ENCODE data around the gene DUSP10.

The DUSP10 gene

DNA sequence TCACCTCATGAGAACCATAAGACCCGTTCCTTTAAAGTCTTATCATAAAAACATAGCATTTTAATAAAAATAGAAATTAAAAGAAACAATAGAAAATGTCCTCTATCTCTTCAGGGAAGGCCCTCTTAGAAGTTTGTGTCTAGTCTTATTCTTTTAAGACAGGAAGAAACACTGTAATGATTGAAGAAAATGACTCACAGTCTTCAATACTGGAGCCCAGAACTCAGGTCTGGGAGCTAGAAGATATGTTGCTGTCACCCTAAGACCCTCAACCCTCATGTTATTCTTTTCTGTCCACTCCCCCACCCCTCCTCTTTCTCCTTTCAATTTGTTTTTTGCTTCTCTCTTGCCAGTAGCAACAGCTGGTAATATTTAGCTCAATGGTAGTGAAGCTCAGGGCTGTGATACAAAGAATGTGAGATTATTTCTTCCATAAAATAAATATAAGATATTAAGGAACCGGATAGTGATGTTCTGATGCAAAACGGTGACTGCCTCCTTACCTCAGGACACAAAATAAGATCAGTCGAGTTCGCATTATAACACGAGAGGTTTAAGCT, 12.0 kb downstream of the DUSP10 start:
- DNase-seq (ENCODE audit: low spot score) = no peak

DNA sequence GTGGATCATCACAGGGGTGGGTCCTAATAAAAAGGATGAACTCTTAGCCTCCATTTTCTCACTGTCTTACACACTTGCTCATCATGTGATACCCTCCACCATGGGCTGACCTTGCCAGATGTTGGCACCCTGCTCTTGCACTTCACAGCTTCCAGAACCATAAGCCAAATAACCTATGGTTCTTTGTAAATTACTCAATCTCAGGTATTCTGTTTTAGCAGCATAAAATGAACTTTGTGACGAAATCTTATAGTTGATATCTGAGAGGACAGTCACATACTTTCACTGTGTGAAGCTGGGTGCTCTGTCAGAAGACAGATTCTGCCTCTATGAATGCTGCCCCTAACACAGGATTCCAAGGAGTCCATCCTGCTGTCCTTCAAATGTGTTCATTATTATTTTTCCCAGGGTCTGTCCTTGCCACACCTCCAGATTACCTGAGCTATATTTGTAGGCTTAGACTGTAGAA, 13.8 kb downstream of the DUSP10 start:
- DNase-seq (ENCODE audit: low spot score) = no peak

- no peak for DNase-seq (ENCODE audit: low spot score)
These were observed 14.5 kb downstream of the DUSP10 start for GRCh38 chr1:221727146-221728036.

GRCh38 chr1:221725735-221726672, 15.9 kb downstream of the DUSP10 start:
- no peak for DNase-seq (ENCODE audit: low spot score)

DNA sequence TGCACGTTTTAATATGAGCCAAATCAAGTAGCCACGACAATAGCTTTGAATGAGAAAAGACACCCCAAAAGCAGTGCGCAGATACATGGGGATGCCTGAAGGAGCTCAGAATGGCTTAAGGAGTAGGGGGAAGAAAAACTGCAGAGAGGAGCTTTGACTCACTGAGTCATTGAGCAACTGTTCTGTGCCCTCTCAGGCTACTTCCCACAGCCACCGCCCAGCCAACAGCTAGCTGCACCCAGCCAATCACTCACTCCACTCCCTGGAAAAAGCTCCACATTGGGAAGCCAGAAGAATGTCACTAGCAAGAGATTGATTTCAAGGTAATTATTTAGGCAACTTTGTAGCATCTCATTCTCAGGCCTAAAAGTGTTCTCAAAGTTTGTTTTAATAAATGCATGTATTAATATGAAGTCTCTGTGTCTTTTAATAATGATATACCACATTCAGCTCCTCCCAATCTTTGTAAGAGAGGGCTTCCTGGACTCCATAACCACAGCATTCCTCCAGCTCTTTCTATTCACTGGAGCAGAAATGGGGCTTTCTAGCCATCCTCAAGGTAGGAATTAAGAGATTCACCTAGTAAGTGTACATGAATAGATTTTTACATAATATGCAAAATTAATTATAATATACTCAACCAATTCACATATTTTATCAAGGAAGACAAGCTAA, 16.8 kb downstream of the DUSP10 start:
- no peak for DNase-seq (ENCODE audit: low spot score)

DNA sequence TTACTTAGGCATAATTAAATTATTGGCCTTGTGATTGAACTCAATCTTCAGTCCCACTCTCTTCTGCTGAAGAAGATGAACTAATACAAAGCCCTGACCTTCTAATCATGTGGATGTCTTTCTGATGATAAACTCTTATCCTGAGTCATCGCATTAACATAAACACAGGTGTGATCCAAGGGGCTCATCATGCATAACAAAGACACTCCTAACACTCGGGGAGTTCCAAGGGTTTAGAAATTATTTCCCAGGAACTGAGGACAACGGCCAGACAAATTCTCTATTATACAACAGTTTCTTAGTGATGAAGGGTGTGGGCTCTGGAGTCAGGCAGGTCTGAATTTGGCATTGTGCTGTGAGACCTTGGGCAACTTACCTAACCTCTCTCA, 18.0 kb downstream of the DUSP10 start:
- no peak for DNase-seq (ENCODE audit: low spot score)

- no peak for DNase-seq (ENCODE audit: low spot score)
These were observed 18.7 kb downstream of the DUSP10 start for GRCh38 chr1:221723018-221723847.

- DNase-seq (ENCODE audit: low spot score) = no peak
These were observed 19.5 kb downstream of the DUSP10 start for GRCh38 chr1:221722254-221723017.

- no peak for DNase-seq (ENCODE audit: low spot score)
These were observed 21.3 kb downstream of the DUSP10 start for GRCh38 chr1:221720545-221720944.

- no peak for DNase-seq (ENCODE audit: low spot score)
These were observed 21.9 kb downstream of the DUSP10 start for GRCh38 chr1:221719987-221720386.

DNA sequence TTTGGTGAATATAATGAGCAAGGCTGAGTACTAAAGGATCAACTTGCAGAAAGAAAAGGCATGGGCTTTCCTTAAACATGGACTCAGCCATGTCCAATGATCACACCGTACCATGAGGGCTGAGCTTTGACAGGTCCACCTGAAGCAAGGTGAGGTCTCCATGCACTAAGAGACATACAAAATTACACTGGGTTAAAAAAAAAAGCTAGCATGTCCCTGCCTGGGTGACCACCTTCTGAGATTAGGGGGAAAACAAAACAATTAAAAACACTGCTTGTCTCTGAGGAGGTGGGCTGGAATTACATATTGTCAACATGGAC, 22.7 kb downstream of the DUSP10 start:
- no peak for DNase-seq (ENCODE audit: low spot score)

GRCh38 chr1:221718381-221719277, 23.3 kb downstream of the DUSP10 start:
- no peak for DNase-seq (ENCODE audit: low spot score)

DNA sequence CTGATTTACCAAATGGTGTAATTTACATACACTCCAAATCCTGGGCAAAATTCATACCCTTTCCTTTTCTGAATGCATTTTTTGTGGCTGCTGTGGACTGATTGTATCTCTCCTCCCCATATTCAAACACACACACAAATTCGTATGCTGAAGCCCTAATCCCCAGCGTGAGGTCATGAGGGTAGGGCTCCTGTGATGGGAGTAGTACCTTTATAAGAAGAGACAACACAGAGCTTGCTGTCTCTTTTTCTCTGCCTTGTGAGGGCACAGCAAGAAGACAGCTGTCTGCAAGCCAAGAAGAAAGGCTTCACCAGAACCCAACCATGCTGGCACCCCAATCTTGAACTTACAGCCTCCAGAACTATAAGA, 24.4 kb downstream of the DUSP10 start:
- no peak for DNase-seq (ENCODE audit: low spot score)

DNA sequence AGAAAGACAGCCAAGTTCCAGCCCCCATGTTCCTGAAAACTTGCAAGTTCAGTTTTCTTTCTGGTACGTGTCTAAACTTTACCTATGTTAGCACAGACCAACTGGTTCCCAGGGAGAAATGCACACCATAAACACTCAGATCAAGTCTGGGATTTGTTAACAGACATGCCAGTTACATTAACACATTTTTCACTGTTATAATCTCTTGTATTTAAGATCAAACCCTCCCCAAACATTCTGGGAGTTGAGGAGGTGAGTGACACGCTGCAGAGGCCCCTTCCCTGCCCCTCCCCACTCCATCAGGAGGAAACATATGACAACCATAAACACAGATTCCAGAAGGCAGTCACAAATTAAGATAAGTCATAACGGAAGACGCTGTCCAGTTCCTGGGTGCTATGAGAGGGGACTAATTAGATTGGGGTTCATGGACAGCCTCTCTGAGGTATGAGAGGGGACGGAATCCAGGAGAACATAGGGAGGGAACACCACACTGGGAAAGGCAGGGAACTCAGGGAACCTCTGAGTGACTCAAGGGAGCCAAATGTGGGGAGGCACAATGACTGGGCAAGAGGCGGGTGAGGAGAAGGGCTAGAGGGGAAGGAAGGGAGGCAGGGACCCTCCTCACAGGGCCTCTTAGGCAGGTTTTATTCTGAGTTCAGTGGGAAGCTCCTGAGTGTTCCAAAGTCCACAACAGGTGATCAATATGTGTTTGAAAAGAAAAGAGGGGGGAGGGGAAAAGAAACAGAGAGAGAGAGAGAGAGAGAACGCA, 25.0 kb downstream of the DUSP10 start:
- no peak for DNase-seq (ENCODE audit: low spot score)

DNA sequence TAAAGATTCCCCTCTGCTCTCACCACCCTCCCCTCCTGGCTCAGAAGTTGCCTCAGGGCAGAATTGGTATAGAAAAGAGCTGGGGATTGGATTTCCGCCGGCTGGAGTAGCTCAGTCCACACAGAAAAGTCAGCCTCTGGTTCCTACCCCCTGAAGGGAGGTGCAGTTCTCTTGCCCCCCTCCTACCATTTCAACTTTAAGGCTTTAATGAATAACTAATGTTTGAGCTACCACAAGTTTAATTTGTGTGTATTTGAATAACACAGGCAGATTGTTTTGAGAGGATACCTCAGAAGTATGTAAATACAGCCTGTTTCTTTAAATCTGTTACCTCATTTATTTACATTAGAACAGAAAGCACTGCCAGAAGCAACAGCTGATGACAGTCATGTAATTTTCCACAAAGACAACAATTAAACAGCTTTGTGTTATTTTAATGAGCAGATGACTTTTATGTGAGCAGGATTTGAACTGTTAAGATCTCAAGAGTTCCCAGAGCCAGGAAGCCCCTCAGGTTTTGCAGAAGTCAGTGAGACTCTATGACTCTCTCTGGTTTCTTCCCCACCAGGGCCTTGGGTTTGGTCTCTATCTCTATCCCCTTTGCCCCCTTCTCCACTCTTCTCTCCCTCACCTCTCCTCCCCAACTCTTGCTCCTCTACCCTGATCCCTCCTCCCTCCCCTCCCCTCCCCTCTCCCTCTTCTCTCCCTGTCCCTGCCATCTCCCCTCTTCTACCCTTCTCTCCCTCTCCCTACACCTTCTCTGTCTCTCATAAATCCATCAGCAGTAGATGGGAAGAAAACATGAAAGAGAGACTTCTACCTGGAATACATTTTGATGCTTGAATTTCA, 26.3 kb downstream of the DUSP10 start:
- no peak for DNase-seq (ENCODE audit: low spot score)

- no peak for DNase-seq (ENCODE audit: low spot score)
These were observed 27.4 kb downstream of the DUSP10 start for GRCh38 chr1:221714227-221715152.

Data from putamen (tissue), 1 donor.